Measurements from ENCODE around the gene KPNA6.
"Not testable (repeated sequence)": the region's sequence is repeated elsewhere in the genome, so short reads cannot be mapped to it uniquely, and the experiment has no call there.

GRCh38 chr1:32113436-32113835 lies 5.6 kb downstream of the KPNA6 start:
- not testable (repeated sequence) for TF ChIP-seq POLR2A, CTCF (IDR thresholded peaks at IDR 0.05)
